Osteocyte (in vitro differentiated cells): Measurements from ENCODE around the gene LRCH1. TPM values are rescaled to one million over a fixed set of nuclear protein-coding genes. Genes with fewer than 3 reads are reported as not detected.

Experiments used
- DNase-seq: peaks from one replicate; pipeline ENCODE4 v3.0.0; 2021; ENCODE audit warnings: mixed read lengths; ENCODE audit not compliant: unreplicated experiment; ENCODE audit errors: extremely low spot score
- H3K27ac Mint-ChIP-seq: one replicate; pipeline ENCODE4 v1.8.0; 2021; ENCODE audit warnings: mild to moderate bottlenecking, mixed read lengths; ENCODE audit not compliant: unreplicated experiment
- H3K27me3 Mint-ChIP-seq: one replicate; pipeline ENCODE4 v1.8.0; 2021; ENCODE audit warnings: mixed read lengths; ENCODE audit not compliant: unreplicated experiment
- H3K36me3 Mint-ChIP-seq: one replicate; pipeline ENCODE4 v1.8.0; 2021; ENCODE audit warnings: mixed read lengths; ENCODE audit not compliant: unreplicated experiment
- H3K4me1 Mint-ChIP-seq: one replicate; pipeline ENCODE4 v1.8.0; 2021; ENCODE audit warnings: mixed read lengths; ENCODE audit not compliant: unreplicated experiment
- H3K4me3 Mint-ChIP-seq: one replicate; pipeline ENCODE4 v1.8.0; 2021; ENCODE audit warnings: mild to moderate bottlenecking, moderate library complexity, mixed read lengths; ENCODE audit not compliant: unreplicated experiment
- H3K9me3 Mint-ChIP-seq: one replicate; pipeline ENCODE4 v1.8.0; 2021; ENCODE audit warnings: mixed read lengths; ENCODE audit not compliant: unreplicated experiment
- total RNA-seq: library from RNA; stranded (reverse); gene quantifications from 2 replicates; pipeline ENCODE4 v1.2.1, GENCODE V29; 2021
- TF ChIP-seq, protein P1 (sequence below): fragments of 200-600 bp; sonication (generic); IDR thresholded peaks from 2 replicates; pipeline ENCODE4 v1.5.0; 2021; ENCODE audit warnings: antibody characterized with exemption, mild to moderate bottlenecking, moderate library complexity

Gene LRCH1
- total RNA-seq, 1 donor from 2014 or later = 13.9 TPM

DNA sequence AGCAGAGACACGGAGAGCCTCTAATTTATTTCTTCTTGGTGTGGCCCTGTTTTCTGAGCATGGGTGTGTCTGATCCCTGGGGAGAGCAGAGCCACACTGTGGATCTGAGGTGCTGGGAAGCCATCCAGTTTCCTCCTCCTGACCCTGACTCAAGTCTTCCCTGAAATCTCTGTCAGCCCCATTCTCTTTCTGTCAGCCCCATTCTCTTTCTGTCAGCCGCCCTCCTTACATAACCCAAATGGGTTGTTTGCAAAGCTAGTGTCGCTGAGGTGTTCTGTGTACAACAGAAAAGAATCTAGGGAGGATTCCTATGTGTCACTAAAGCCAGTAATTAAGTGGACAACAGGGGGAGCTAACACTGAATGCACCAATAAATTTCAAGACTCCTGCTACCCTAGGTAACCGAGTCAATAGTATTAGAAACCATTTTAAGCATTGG, 50.2 kb downstream of the LRCH1 start:
- TF ChIP-seq, protein P1, sequence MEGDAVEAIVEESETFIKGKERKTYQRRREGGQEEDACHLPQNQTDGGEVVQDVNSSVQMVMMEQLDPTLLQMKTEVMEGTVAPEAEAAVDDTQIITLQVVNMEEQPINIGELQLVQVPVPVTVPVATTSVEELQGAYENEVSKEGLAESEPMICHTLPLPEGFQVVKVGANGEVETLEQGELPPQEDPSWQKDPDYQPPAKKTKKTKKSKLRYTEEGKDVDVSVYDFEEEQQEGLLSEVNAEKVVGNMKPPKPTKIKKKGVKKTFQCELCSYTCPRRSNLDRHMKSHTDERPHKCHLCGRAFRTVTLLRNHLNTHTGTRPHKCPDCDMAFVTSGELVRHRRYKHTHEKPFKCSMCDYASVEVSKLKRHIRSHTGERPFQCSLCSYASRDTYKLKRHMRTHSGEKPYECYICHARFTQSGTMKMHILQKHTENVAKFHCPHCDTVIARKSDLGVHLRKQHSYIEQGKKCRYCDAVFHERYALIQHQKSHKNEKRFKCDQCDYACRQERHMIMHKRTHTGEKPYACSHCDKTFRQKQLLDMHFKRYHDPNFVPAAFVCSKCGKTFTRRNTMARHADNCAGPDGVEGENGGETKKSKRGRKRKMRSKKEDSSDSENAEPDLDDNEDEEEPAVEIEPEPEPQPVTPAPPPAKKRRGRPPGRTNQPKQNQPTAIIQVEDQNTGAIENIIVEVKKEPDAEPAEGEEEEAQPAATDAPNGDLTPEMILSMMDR = peak; percentile 42
- Mint-ChIP-seq H3K4me3 (no peak overlapping the region), H3K27me3 (no peaks in the 10 kb centered on the region), H3K4me1 (peaks cover 67% of the 10 kb centered on the region), H3K9me3 (peaks cover 4% of the 10 kb centered on the region), H3K36me3 (no peaks in the 10 kb centered on the region), H3K27ac (no peak overlapping the region)
- DNase-seq = no peak

DNA sequence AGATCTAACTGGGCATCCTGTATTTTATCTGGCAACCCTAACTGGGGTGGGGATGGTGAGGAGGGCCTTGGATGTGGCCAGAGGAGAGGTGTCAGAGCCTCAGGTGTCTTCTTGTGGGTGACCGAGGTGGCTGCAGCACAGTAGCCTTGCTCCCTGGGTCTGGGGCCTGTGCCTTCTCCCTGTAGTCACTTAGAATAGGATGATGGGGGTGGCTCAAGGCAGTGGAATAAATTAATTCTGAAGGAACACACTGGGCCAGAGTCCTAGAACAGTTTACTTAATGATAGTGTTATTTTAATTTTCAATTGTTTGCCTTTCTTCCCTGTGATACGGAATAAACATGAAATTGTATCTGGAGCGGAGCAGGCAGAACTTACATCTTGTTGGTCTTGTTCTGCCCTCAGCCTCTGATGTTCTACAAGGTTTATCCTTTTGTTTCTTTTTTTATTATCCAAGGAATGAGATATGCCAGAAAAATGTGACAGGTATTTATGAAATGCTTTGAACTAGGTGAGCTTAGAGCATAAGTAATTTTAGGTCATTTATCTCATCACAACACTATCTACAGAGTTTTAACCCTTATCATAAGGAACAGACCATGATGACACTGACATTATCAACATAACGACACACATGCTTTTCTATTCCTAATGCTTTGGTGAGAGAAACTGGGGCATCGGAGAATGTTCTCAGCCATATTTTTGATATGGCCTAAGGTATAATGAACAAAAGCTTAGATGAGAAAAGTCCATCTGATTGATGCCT, 51.4 kb downstream of the LRCH1 start:
- peaks cover 57% of the 10 kb centered on the region for H3K4me1 Mint-ChIP-seq
- no peaks in the 10 kb centered on the region for H3K9me3 Mint-ChIP-seq
- H3K27me3 Mint-ChIP-seq = no peaks in the 10 kb centered on the region
- no peak for DNase-seq
- no peak overlapping the region for H3K27ac Mint-ChIP-seq
- H3K36me3 Mint-ChIP-seq = no peaks in the 10 kb centered on the region
- TF ChIP-seq, protein P1 = no peak
- no peak overlapping the region for H3K4me3 Mint-ChIP-seq

DNA sequence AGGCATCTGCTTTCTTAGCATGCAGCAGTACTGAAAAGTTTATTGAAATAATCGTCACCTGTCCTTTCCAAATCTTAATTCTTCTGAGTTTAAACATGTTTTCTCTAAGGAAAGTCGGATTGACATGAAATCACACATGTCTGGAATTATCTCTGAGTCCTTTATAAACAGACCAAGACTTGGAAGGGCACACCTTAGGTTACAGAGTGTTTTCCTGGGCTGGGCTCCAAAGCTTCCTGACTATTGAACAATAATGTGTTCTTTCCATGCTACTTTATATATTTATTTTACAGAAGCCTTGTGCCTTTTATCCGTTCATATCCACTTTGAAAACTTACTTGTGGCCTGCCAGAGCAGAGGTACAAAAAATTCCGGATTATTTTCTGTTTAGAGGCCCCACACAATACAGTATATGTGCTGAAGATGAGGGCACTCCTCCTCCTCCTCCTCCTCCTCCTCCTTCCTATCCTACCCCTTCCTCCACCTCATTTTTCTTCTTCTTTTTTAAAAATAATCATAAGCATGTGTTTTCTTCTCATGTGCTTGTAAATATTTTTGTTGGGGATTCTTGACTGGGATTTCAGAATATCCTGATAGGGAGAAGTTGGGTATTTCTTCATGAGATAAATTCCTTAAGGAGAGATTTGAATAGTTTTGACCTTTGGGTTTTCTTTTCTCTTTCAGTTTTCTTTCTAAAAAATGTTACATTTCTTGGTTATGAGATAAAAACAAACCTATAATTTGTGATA, 52.3 kb downstream of the LRCH1 start:
- H3K9me3 Mint-ChIP-seq = no peaks in the 10 kb centered on the region
- H3K4me3 Mint-ChIP-seq = no peak overlapping the region
- H3K27me3 Mint-ChIP-seq = no peaks in the 10 kb centered on the region
- no peaks in the 10 kb centered on the region for H3K36me3 Mint-ChIP-seq
- peaks cover 54% of the 10 kb centered on the region for H3K4me1 Mint-ChIP-seq
- TF ChIP-seq, protein P1 = no peak
- no peak for DNase-seq
- peak overlapping the region; percentile 60 for H3K27ac Mint-ChIP-seq

DNA sequence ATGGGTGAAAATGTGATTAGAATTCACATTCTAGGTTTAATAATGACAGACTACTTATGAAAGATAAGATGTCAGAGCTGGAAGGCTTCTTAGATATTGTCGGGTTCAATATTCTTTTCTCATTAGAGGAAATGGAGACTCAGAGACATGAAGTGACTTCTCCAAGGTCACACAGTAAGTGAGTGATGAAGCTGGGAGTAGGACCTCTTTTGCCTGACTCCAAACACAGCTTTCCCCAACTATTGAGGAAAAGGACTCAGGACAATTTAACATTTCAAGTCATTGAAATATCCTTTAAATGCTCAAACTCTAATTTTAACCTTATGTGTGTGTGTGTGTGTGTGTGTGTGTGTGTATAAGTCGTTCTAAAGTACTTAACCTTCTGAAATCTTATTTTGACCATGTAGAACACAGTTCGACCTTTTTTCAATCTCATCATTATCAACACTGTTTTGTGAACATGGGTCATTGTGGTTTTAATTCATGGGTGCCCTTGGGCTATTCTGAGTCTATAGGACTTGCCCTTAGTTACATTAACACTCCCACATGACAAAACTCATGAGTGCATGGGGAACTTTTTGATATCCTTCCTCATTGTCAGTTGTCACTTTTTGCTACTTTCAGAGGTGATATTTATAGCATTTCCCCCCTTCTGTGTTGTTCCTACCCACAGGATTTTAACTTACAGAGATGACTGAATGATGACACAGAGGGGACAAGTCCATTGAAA, 53.0 kb downstream of the LRCH1 start:
- H3K36me3 Mint-ChIP-seq = no peaks in the 10 kb centered on the region

More for the DNA sequence above, 53.0 kb downstream of the LRCH1 start:
- Mint-ChIP-seq H3K27me3 (no peaks in the 10 kb centered on the region), H3K4me1 (peaks cover 46% of the 10 kb centered on the region), H3K4me3 (no peak overlapping the region), H3K9me3 (no peaks in the 10 kb centered on the region), H3K27ac (peak overlapping the region; percentile 60)
- TF ChIP-seq, protein P1 = no peak
- DNase-seq = no peak
